ENCODE measurements around the gene ALAS1. TPM values are rescaled to one million over a fixed set of nuclear protein-coding genes. Genes with fewer than 3 reads are reported as not detected.

The ALAS1 gene
- total and polyA plus RNA-seq, 9 of the 15 experiments (the other 6 are each of a cell fraction or from before 2014, with no cell fraction given) = 21.4 to 49.5 (median 34.4) TPM

DNA sequence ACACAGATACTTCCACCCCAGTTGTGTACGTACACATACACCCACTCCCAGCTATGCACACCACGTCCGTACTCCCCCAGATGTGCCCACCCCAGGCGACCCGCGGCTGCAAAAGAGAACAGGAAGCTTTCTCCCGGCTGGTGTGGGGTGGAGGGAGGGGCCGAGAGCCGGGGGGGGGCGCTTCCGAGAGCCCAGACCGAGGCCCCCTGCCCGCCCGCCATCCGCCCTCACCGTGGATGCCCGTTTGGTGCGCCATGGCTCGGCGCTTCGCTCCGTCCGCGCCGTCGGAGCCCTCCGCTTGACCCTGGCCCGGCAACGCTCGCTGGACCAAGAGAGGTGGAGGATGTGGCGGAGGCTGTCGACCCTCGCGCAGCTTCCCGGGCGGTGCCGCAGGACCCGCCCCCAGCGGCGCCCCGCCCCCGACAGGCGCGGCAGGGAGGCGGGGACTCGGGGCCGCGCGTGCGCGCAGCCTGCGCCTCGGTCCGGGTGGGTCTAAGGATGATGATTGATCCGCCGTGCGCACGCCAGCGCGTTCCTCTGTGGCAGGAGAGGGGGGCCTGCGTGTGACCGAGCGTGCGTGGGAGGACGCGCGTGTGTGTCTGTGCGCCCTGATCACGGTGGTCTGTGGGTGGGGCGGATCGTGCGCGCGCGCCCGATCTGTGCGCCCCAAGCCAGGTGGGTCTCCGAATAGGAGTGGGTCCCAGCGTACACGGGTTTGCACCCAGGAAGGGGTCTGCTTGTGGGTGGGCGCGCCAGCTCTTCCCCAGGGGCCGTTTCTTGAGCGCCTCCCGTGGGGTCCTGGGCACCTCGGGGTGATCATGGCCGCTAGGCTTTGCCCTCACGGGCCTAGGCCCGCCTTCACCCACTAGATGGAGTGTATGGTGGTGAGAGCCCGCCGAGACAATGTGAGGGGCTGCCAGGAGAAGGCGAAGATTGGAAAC lies 41.1 kb downstream of the ALAS1 start, which contains the start of gene TWF2 (continued):
- TF ChIP-seq, protein P1, sequence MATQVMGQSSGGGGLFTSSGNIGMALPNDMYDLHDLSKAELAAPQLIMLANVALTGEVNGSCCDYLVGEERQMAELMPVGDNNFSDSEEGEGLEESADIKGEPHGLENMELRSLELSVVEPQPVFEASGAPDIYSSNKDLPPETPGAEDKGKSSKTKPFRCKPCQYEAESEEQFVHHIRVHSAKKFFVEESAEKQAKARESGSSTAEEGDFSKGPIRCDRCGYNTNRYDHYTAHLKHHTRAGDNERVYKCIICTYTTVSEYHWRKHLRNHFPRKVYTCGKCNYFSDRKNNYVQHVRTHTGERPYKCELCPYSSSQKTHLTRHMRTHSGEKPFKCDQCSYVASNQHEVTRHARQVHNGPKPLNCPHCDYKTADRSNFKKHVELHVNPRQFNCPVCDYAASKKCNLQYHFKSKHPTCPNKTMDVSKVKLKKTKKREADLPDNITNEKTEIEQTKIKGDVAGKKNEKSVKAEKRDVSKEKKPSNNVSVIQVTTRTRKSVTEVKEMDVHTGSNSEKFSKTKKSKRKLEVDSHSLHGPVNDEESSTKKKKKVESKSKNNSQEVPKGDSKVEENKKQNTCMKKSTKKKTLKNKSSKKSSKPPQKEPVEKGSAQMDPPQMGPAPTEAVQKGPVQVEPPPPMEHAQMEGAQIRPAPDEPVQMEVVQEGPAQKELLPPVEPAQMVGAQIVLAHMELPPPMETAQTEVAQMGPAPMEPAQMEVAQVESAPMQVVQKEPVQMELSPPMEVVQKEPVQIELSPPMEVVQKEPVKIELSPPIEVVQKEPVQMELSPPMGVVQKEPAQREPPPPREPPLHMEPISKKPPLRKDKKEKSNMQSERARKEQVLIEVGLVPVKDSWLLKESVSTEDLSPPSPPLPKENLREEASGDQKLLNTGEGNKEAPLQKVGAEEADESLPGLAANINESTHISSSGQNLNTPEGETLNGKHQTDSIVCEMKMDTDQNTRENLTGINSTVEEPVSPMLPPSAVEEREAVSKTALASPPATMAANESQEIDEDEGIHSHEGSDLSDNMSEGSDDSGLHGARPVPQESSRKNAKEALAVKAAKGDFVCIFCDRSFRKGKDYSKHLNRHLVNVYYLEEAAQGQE (IDR thresholded peaks at IDR 0.05; ENCODE audit: borderline replicate concordance) = no peak
- TF ChIP-seq, protein P1 (CRISPR knock-in tag; IDR thresholded peaks at IDR 0.05; ENCODE audit: low read depth) = peak; percentile 57; the same call in 1 of the 2 replicates
- TF ChIP-seq ETV5 (CRISPR knock-in tag; IDR thresholded peaks at IDR 0.05; ENCODE audit: low read depth) = no peak
- no peak for TF ChIP-seq JUN (IDR thresholded peaks at IDR 0.05; ENCODE audit: borderline replicate concordance, low read depth, low read length)
- no peak for TF ChIP-seq JUN (CRISPR knock-in tag; IDR thresholded peaks at IDR 0.05; ENCODE audit: borderline replicate concordance)
- peak; percentile 72 for TF ChIP-seq SUPT5H (IDR thresholded peaks at IDR 0.05)
- TF ChIP-seq, protein P2, sequence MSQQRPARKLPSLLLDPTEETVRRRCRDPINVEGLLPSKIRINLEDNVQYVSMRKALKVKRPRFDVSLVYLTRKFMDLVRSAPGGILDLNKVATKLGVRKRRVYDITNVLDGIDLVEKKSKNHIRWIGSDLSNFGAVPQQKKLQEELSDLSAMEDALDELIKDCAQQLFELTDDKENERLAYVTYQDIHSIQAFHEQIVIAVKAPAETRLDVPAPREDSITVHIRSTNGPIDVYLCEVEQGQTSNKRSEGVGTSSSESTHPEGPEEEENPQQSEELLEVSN (IDR thresholded peaks at IDR 0.05; ENCODE audit: borderline replicate concordance in 1 of 2, extremely low read depth in 1 of 2, insufficient read depth in 1 of 2, insufficient read length in 1 of 2, low read depth in 1 of 2, low read length in 1 of 2, poor library complexity in 1 of 2, severe bottlenecking in 1 of 2) = no peak
- TF ChIP-seq DMBX1 (CRISPR knock-in tag; IDR thresholded peaks at IDR 0.05; ENCODE audit: borderline replicate concordance) = no peak
- TF ChIP-seq, protein P3, sequence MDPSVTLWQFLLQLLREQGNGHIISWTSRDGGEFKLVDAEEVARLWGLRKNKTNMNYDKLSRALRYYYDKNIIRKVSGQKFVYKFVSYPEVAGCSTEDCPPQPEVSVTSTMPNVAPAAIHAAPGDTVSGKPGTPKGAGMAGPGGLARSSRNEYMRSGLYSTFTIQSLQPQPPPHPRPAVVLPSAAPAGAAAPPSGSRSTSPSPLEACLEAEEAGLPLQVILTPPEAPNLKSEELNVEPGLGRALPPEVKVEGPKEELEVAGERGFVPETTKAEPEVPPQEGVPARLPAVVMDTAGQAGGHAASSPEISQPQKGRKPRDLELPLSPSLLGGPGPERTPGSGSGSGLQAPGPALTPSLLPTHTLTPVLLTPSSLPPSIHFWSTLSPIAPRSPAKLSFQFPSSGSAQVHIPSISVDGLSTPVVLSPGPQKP (CRISPR knock-in tag; IDR thresholded peaks at IDR 0.05) = no peak
- no peak for TF ChIP-seq HEY1 (CRISPR knock-in tag; IDR thresholded peaks at IDR 0.05; ENCODE audit: borderline replicate concordance)
- no peak for TF ChIP-seq CHCHD3 (CRISPR knock-in tag; IDR thresholded peaks at IDR 0.05)
- no peak for TF ChIP-seq NELFE (IDR thresholded peaks at IDR 0.05; ENCODE audit: insufficient read depth, insufficient read length)
- no peak for TF ChIP-seq CSDE1 (IDR thresholded peaks at IDR 0.05)

Data from K562 (cell line).